Measurements from ENCODE around the gene GLOD4. TPM values are rescaled to one million over a fixed set of nuclear protein-coding genes. Genes with fewer than 3 reads are reported as not detected.
A peak's percentile ranks its signal among the peaks of the same experiment; 100 is the strongest.
"Not testable (repeated sequence)": the region's sequence is repeated elsewhere in the genome, so short reads cannot be mapped to it uniquely, and the experiment has no call there.

Gene GLOD4
- polyA plus RNA-seq, 1 donor, result 127 TPM

GRCh38 chr17:784143-784542 lies 2.1 kb upstream of the GLOD4 start:
- DNase-seq, result no peak

- DNase-seq, result no peak
These were observed 4.0 kb downstream of the GLOD4 start for GRCh38 chr17:778096-778495.

GRCh38 chr17:774313-774584 lies 7.8 kb downstream of the GLOD4 start:
- DNase-seq, result no peak

- DNase-seq, result no peak
These were observed 8.4 kb downstream of the GLOD4 start for GRCh38 chr17:773467-774312.

GRCh38 chr17:773016-773415 lies 9.1 kb downstream of the GLOD4 start:
- no peak for DNase-seq

GRCh38 chr17:767076-767475 lies 15.0 kb downstream of the GLOD4 start:
- DNase-seq, result no peak

- DNase-seq, result no peak
These were observed 21.7 kb downstream of the GLOD4 start for GRCh38 chr17:760371-760770.

- DNase-seq, result no peak
These were observed 22.1 kb downstream of the GLOD4 start for GRCh38 chr17:759964-760363.

GRCh38 chr17:756010-756567 lies 26.0 kb downstream of the GLOD4 start:
- not testable (repeated sequence) for DNase-seq

- not testable (repeated sequence) for DNase-seq
These were observed 26.6 kb downstream of the GLOD4 start for GRCh38 chr17:755319-755961.

GRCh38 chr17:753418-753817 lies 28.7 kb downstream of the GLOD4 start:
- DNase-seq, result no peak

GRCh38 chr17:752620-753219 lies 29.4 kb downstream of the GLOD4 start:
- peak; percentile 60 for DNase-seq

GRCh38 chr17:752002-752619 lies 30.0 kb downstream of the GLOD4 start, which contains the start of gene GEMIN4:
Gene GEMIN4, minus strand, starts transcription at chr17:752264. Its CDS starts 122 bp downstream, at chr17:752142.
- DNase-seq, result peak; percentile 89

GRCh38 chr17:751269-752001 lies 30.6 kb downstream of the GLOD4 start:
- no peak for DNase-seq

- no peak for DNase-seq
These were observed 31.5 kb downstream of the GLOD4 start for GRCh38 chr17:750431-751037.

- DNase-seq, result not testable (repeated sequence)
These were observed 32.7 kb downstream of the GLOD4 start for GRCh38 chr17:749359-749758.

GRCh38 chr17:748604-749003 lies 33.5 kb downstream of the GLOD4 start:
- not testable (repeated sequence) for DNase-seq

GRCh38 chr17:746783-747629 lies 35.1 kb downstream of the GLOD4 start:
- no peak for DNase-seq

- no peak for DNase-seq
These were observed 35.9 kb downstream of the GLOD4 start for GRCh38 chr17:746181-746580.

GRCh38 chr17:745406-745805 lies 36.7 kb downstream of the GLOD4 start:
- DNase-seq, result no peak
